Adrenal gland (tissue), 5 donors: ENCODE data around the gene RHOXF2.

Experiments used
- CTCF ChIP-seq, 6 experiments: fragments of 450-650 bp in 4 of 6; fragments of 200-600 bp in 2 of 6; sonication (generic) in 1 of 6; IDR thresholded peaks; 1 replicate in 5 of 6; 2 replicates in 1 of 6; pipeline versions ENCODE4 v1.5.1 to v1.8.0; 2016 to 2021; ENCODE audit warnings: antibody characterized with exemption in 6 of 6, mild to moderate bottlenecking in 2 of 6, moderate library complexity in 1 of 6
- POLR2A ChIP-seq, 2 donors: fragments of 450-650 bp; IDR thresholded peaks; one replicate each; pipeline ENCODE4 v1.6.1; 2017; ENCODE audit warnings: antibody characterized with exemption in 2 of 2, mild to moderate bottlenecking in 2 of 2, moderate library complexity in 1 of 2
- donor health status: DM: no; HTN: no; CAD: no.

GRCh38 chrX:120207009-120207605 is 48.7 kb downstream of the RHOXF2 start:
- no peak for TF ChIP-seq CTCF (IDR thresholded peaks at IDR 0.05)
- no peak for TF ChIP-seq POLR2A (IDR thresholded peaks at IDR 0.05)
